ENCODE results near the gene SHROOM4.

The SHROOM4 gene

GRCh38 chrX:50778272-50778671 is 35.7 kb downstream of the SHROOM4 start:
- H3K4me1 ChIP-seq (ENCODE audit: control insufficient read depth, insufficient read depth, low read length, unreplicated experiment) = no peaks in the 10 kb centered on the region
- H3K27me3 ChIP-seq (ENCODE audit: insufficient read depth, low read length) = no peaks in the 10 kb centered on the region
- no peak overlapping the region for H3K27ac ChIP-seq (ENCODE audit: low read depth, low read length)
- H3K4me3 ChIP-seq (ENCODE audit: low read depth, low read length) = no peak overlapping the region
- no peaks in the 10 kb centered on the region for H3K79me2 ChIP-seq (ENCODE audit: control insufficient read depth, insufficient read depth, low read length, unreplicated experiment)
- no peaks in the 10 kb centered on the region for H3K36me3 ChIP-seq (ENCODE audit: insufficient read depth, low read length)
- no peak overlapping the region for H2AFZ ChIP-seq (ENCODE audit: low read length, unreplicated experiment)

GRCh38 chrX:50776248-50776647 is 37.7 kb downstream of the SHROOM4 start:
- Histone ChIP-seq H3K4me1 (ENCODE audit: control insufficient read depth, insufficient read depth, low read length, unreplicated experiment) (no peaks in the 10 kb centered on the region), H3K27me3 (ENCODE audit: insufficient read depth, low read length) (no peaks in the 10 kb centered on the region), H3K36me3 (ENCODE audit: insufficient read depth, low read length) (no peaks in the 10 kb centered on the region), H3K4me3 (ENCODE audit: low read depth, low read length) (no peak overlapping the region), H2AFZ (ENCODE audit: low read length, unreplicated experiment) (no peak overlapping the region), H3K27ac (ENCODE audit: low read depth, low read length) (no peak overlapping the region), H3K79me2 (ENCODE audit: control insufficient read depth, insufficient read depth, low read length, unreplicated experiment) (no peaks in the 10 kb centered on the region)

- Histone ChIP-seq H3K79me2 (ENCODE audit: control insufficient read depth, insufficient read depth, low read length, unreplicated experiment) (no peaks in the 10 kb centered on the region), H3K27ac (ENCODE audit: low read depth, low read length) (no peak overlapping the region)
These were observed 42.6 kb downstream of the SHROOM4 start for GRCh38 chrX:50771382-50771781.

GRCh38 chrX:50770702-50771101 is 43.3 kb downstream of the SHROOM4 start:
- H3K4me3 ChIP-seq (ENCODE audit: low read depth, low read length) = no peak overlapping the region
- no peak overlapping the region for H2AFZ ChIP-seq (ENCODE audit: low read length, unreplicated experiment)
- no peaks in the 10 kb centered on the region for H3K27me3 ChIP-seq (ENCODE audit: insufficient read depth, low read length)
- H3K36me3 ChIP-seq (ENCODE audit: insufficient read depth, low read length) = no peaks in the 10 kb centered on the region
- H3K27ac ChIP-seq (ENCODE audit: low read depth, low read length) = no peak overlapping the region
- no peaks in the 10 kb centered on the region for H3K4me1 ChIP-seq (ENCODE audit: control insufficient read depth, insufficient read depth, low read length, unreplicated experiment)
- H3K79me2 ChIP-seq (ENCODE audit: control insufficient read depth, insufficient read depth, low read length, unreplicated experiment) = no peaks in the 10 kb centered on the region

More at GRCh38 chrX:50771382-50771781, 42.6 kb downstream of the SHROOM4 start:
- no peak overlapping the region for H2AFZ ChIP-seq (ENCODE audit: low read length, unreplicated experiment)
- no peaks in the 10 kb centered on the region for H3K36me3 ChIP-seq (ENCODE audit: insufficient read depth, low read length)
- H3K4me3 ChIP-seq (ENCODE audit: low read depth, low read length) = no peak overlapping the region
- no peaks in the 10 kb centered on the region for H3K27me3 ChIP-seq (ENCODE audit: insufficient read depth, low read length)
- H3K4me1 ChIP-seq (ENCODE audit: control insufficient read depth, insufficient read depth, low read length, unreplicated experiment) = no peaks in the 10 kb centered on the region

GRCh38 chrX:50769389-50770063 is 44.5 kb downstream of the SHROOM4 start:
- Histone ChIP-seq H3K36me3 (ENCODE audit: insufficient read depth, low read length) (no peaks in the 10 kb centered on the region), H3K79me2 (ENCODE audit: control insufficient read depth, insufficient read depth, low read length, unreplicated experiment) (no peaks in the 10 kb centered on the region), H3K27me3 (ENCODE audit: insufficient read depth, low read length) (no peaks in the 10 kb centered on the region), H2AFZ (ENCODE audit: low read length, unreplicated experiment) (no peak overlapping the region), H3K4me1 (ENCODE audit: control insufficient read depth, insufficient read depth, low read length, unreplicated experiment) (no peaks in the 10 kb centered on the region), H3K27ac (ENCODE audit: low read depth, low read length) (no peak overlapping the region), H3K4me3 (ENCODE audit: low read depth, low read length) (no peak overlapping the region)

GRCh38 chrX:50768801-50769200 is 45.2 kb downstream of the SHROOM4 start:
- H3K36me3 ChIP-seq (ENCODE audit: insufficient read depth, low read length) = no peaks in the 10 kb centered on the region
- no peaks in the 10 kb centered on the region for H3K4me1 ChIP-seq (ENCODE audit: control insufficient read depth, insufficient read depth, low read length, unreplicated experiment)

GRCh38 chrX:50765986-50766385 is 48.0 kb downstream of the SHROOM4 start:
- Histone ChIP-seq H3K36me3 (ENCODE audit: insufficient read depth, low read length) (no peaks in the 10 kb centered on the region), H2AFZ (ENCODE audit: low read length, unreplicated experiment) (no peak overlapping the region), H3K4me3 (ENCODE audit: low read depth, low read length) (no peak overlapping the region), H3K4me1 (ENCODE audit: control insufficient read depth, insufficient read depth, low read length, unreplicated experiment) (no peaks in the 10 kb centered on the region), H3K27ac (ENCODE audit: low read depth, low read length) (no peak overlapping the region), H3K79me2 (ENCODE audit: control insufficient read depth, insufficient read depth, low read length, unreplicated experiment) (no peaks in the 10 kb centered on the region), H3K27me3 (ENCODE audit: insufficient read depth, low read length) (no peaks in the 10 kb centered on the region)

More at GRCh38 chrX:50768801-50769200, 45.2 kb downstream of the SHROOM4 start:
- Histone ChIP-seq H3K27ac (ENCODE audit: low read depth, low read length) (no peak overlapping the region), H3K4me3 (ENCODE audit: low read depth, low read length) (no peak overlapping the region), H3K79me2 (ENCODE audit: control insufficient read depth, insufficient read depth, low read length, unreplicated experiment) (no peaks in the 10 kb centered on the region), H2AFZ (ENCODE audit: low read length, unreplicated experiment) (no peak overlapping the region), H3K27me3 (ENCODE audit: insufficient read depth, low read length) (no peaks in the 10 kb centered on the region)

GRCh38 chrX:50762578-50762977 is 51.4 kb downstream of the SHROOM4 start:
- Histone ChIP-seq H3K36me3 (ENCODE audit: insufficient read depth, low read length) (no peaks in the 10 kb centered on the region), H3K27ac (ENCODE audit: low read depth, low read length) (no peak overlapping the region), H3K4me3 (ENCODE audit: low read depth, low read length) (no peak overlapping the region), H2AFZ (ENCODE audit: low read length, unreplicated experiment) (no peak overlapping the region), H3K79me2 (ENCODE audit: control insufficient read depth, insufficient read depth, low read length, unreplicated experiment) (no peaks in the 10 kb centered on the region), H3K4me1 (ENCODE audit: control insufficient read depth, insufficient read depth, low read length, unreplicated experiment) (no peaks in the 10 kb centered on the region), H3K27me3 (ENCODE audit: insufficient read depth, low read length) (no peaks in the 10 kb centered on the region)

- Histone ChIP-seq H3K4me3 (ENCODE audit: low read depth, low read length) (no peak overlapping the region), H3K4me1 (ENCODE audit: control insufficient read depth, insufficient read depth, low read length, unreplicated experiment) (no peaks in the 10 kb centered on the region), H2AFZ (ENCODE audit: low read length, unreplicated experiment) (no peak overlapping the region), H3K36me3 (ENCODE audit: insufficient read depth, low read length) (no peaks in the 10 kb centered on the region), H3K27ac (ENCODE audit: low read depth, low read length) (no peak overlapping the region), H3K79me2 (ENCODE audit: control insufficient read depth, insufficient read depth, low read length, unreplicated experiment) (no peaks in the 10 kb centered on the region), H3K27me3 (ENCODE audit: insufficient read depth, low read length) (no peaks in the 10 kb centered on the region)
These were observed 57.7 kb downstream of the SHROOM4 start for GRCh38 chrX:50756276-50756675.

GRCh38 chrX:50751091-50751490 is 62.9 kb downstream of the SHROOM4 start:
- Histone ChIP-seq H3K27me3 (ENCODE audit: insufficient read depth, low read length) (no peaks in the 10 kb centered on the region), H3K27ac (ENCODE audit: low read depth, low read length) (no peak overlapping the region), H3K36me3 (ENCODE audit: insufficient read depth, low read length) (no peaks in the 10 kb centered on the region), H3K79me2 (ENCODE audit: control insufficient read depth, insufficient read depth, low read length, unreplicated experiment) (no peaks in the 10 kb centered on the region), H2AFZ (ENCODE audit: low read length, unreplicated experiment) (no peak overlapping the region), H3K4me3 (ENCODE audit: low read depth, low read length) (no peak overlapping the region), H3K4me1 (ENCODE audit: control insufficient read depth, insufficient read depth, low read length, unreplicated experiment) (no peaks in the 10 kb centered on the region)

GRCh38 chrX:50747471-50747900 is 66.5 kb downstream of the SHROOM4 start:
- no peaks in the 10 kb centered on the region for H3K4me1 ChIP-seq (ENCODE audit: control insufficient read depth, insufficient read depth, low read length, unreplicated experiment)
- no peak overlapping the region for H2AFZ ChIP-seq (ENCODE audit: low read length, unreplicated experiment)
- no peaks in the 10 kb centered on the region for H3K36me3 ChIP-seq (ENCODE audit: insufficient read depth, low read length)
- H3K4me3 ChIP-seq (ENCODE audit: low read depth, low read length) = no peak overlapping the region
- no peaks in the 10 kb centered on the region for H3K79me2 ChIP-seq (ENCODE audit: control insufficient read depth, insufficient read depth, low read length, unreplicated experiment)
- H3K27ac ChIP-seq (ENCODE audit: low read depth, low read length) = no peak overlapping the region
- H3K27me3 ChIP-seq (ENCODE audit: insufficient read depth, low read length) = no peaks in the 10 kb centered on the region
